GM21367 (cell line): ENCODE measurements around the gene MTM1.

Experiments used
- ATAC-seq: cut with Tn5 transposase; IDR thresholded peaks from one replicate; pipeline ENCODE4 v1.9.1; 2021; ENCODE audit not compliant: unreplicated experiment

The MTM1 gene

DNA sequence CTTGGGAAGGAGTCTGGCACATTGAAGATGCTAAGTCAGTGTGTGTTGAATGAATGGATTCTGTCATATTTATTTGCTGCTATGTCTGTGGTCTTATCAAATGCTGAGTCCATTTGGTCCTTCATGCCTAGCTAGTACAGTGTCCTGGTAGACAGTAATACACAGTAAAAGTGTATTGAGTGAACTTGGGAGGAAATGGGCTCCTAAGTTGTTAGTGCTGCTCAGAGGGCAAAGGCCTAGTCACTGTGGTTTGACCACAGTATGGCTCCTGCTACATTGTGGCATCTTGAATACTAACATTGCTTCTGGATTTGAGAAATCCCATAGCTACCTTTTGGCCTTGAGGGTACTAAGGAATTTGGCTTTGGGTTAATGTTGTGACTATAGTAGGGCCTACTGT, 33.9 kb downstream of the MTM1 start:
- no peak for ATAC-seq

GRCh38 chrX:150602743-150603142, 34.3 kb downstream of the MTM1 start:
- ATAC-seq: no peak

GRCh38 chrX:150605603-150606002, 37.2 kb downstream of the MTM1 start:
- ATAC-seq: no peak

GRCh38 chrX:150607201-150607600, 38.8 kb downstream of the MTM1 start:
- no peak for ATAC-seq

DNA sequence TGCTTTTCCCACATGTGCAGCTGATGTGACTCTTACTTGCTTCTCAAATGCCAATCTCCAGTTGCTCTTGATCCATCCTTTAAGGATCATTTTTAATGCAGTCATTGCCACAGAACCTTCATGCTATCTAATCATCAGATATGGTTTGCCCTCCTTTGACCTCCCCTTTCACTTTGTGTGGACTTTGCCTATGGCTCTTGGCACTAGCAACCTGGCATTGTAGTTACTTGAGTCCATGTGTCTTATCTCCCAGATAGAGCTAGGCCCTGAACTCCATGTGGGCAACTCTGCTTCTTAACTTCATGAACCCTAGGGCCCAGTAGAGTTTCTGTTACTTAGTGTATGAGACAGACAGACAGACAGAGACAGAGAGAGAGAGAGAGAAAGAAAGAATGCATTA, 41.6 kb downstream of the MTM1 start:
- ATAC-seq: no peak

- no peak for ATAC-seq
Measured at GRCh38 chrX:150610446-150610845, 42.0 kb downstream of the MTM1 start.

DNA sequence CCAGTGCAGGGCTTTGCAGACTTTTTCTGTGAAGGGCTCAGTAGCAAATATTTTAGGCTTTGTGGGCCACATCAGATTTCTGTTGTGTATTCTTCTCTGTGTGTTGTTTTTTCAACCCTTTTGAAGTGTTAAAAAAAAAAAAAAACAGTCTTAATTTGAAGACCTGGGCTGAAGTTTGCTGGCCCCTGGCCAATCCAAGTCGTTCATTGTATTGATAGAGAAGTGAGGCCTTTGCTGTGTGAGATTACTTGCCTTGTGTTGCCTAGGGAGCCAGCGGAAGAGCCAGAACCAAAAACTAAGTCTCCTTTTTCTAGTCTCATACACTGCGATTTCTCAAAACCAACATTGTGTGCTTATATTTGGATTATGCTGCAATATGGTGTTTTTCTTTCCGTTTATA, 46.9 kb downstream of the MTM1 start:
- ATAC-seq: no peak

DNA sequence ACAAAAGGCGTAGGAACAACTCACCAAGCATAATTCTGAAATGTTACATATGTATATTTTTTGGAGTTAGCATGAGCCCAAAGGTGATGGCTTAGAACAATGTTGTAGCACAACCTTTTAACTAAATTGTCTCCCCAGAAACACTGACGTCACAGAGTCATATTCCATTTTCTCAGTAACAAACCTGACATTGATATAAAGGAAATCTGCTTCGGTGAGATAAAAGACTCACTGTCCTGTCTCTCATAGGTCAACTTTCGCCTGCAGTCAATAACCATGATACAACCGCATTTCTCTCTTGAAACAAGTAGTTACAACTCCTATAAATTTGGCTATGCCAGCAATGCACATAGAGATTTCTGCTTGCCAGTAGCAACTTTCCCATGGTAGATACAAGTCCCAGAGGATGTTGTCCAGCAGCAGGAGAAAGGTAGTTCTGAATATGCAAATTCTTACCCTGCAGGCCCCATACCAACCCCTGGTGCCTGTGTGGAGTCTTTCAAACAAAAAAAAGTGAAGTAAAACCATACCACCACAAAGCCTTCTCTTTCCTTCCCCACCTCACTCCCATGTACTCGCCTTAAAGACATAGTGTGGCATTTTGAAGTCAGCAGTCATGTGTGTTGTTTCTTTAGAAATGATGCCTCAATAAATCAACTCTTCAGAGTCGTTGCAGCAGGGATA, 47.9 kb downstream of the MTM1 start:
- no peak for ATAC-seq

DNA sequence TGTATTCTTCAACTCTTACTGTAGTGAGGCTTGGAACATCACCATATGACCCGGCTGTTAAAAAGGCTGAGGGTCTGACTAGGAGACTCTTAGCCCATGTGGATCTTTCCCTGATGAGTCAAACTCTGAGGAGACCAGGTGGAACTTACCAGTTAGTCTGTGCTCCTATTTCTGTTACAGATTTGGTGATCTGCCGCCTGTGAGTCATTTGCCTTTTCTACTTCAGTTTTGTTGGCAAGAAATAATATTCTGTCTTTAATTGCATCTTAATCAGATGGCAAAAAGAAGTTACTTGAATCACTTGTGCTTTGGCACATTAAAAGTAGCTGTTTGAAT, 48.4 kb downstream of the MTM1 start:
- no peak for ATAC-seq

- ATAC-seq: no peak
Measured at GRCh38 chrX:150621652-150622051, 53.2 kb downstream of the MTM1 start.

- no peak for ATAC-seq
Measured at GRCh38 chrX:150623583-150623982, 55.2 kb downstream of the MTM1 start.

GRCh38 chrX:150625097-150625496, 56.7 kb downstream of the MTM1 start:
- no peak for ATAC-seq

DNA sequence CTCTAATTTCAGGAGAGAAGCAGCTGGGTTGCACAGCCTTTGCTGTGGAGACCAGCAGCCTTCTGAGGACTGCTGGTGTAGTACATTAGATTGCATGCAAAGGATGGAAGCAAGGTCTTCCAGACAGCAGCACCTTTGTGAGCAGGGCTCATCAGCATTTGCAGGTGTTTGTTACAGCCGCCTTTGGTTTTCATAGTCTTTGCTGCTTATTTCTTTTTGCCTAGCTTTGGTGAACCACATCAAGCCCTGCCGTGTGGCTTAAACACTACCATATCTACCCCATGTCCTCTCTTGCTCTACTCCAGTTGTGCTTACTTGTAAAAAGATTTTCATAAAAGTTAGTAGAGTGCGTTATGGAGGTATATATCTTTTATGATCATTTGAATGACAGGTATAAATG, 57.5 kb downstream of the MTM1 start:
- no peak for ATAC-seq

GRCh38 chrX:150627957-150628356, 59.5 kb downstream of the MTM1 start:
- no peak for ATAC-seq

GRCh38 chrX:150635952-150636351, 67.5 kb downstream of the MTM1 start:
- peak; percentile 57 for ATAC-seq

DNA sequence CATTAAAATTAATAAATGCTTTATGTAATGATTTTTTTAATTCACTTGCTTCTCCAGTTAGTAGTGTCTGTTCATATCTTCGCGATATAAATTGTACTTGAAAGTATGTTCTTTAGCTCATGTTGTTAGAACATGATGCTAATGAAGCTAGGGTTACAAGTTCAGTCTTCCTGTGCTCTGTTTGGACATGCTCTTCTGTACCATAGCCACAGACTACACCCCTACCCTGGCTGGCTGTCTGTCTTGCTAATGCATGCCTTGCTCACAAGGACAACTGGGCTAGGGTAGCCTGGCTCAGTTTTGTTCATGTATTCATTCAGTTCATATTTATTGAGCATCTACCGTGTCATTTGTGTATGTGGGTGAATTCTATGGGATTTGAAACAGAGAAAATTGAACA, 74.0 kb downstream of the MTM1 start:
- no peak for ATAC-seq

- ATAC-seq: no peak
Measured at GRCh38 chrX:150643271-150643670, 74.8 kb downstream of the MTM1 start.

- no peak for ATAC-seq
Measured at GRCh38 chrX:150643958-150644357, 75.5 kb downstream of the MTM1 start.

- ATAC-seq: no peak
Measured at GRCh38 chrX:150644422-150644821, 76.0 kb downstream of the MTM1 start.

DNA sequence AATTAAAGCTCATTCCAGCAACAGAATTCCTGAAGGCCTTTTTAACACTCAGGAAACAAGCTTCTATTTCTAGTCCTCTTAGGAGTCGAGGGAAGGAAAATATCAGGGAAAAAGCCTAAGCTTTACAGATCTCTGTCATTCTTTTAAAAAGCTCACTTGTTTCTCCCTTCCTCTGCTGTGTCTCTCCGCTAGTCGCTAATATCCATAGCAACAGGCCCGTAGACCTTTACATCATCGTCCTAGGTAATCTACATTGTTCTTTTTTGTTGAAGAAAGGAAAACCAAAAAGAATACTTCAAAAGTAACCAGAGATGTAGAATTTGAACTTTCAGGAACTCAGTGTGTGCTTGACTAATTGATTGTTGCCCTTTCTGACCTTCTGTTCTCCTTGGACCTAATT, 78.9 kb downstream of the MTM1 start:
- no peak for ATAC-seq

- ATAC-seq: no peak
Measured at GRCh38 chrX:150648296-150648940, 80.0 kb downstream of the MTM1 start.

DNA sequence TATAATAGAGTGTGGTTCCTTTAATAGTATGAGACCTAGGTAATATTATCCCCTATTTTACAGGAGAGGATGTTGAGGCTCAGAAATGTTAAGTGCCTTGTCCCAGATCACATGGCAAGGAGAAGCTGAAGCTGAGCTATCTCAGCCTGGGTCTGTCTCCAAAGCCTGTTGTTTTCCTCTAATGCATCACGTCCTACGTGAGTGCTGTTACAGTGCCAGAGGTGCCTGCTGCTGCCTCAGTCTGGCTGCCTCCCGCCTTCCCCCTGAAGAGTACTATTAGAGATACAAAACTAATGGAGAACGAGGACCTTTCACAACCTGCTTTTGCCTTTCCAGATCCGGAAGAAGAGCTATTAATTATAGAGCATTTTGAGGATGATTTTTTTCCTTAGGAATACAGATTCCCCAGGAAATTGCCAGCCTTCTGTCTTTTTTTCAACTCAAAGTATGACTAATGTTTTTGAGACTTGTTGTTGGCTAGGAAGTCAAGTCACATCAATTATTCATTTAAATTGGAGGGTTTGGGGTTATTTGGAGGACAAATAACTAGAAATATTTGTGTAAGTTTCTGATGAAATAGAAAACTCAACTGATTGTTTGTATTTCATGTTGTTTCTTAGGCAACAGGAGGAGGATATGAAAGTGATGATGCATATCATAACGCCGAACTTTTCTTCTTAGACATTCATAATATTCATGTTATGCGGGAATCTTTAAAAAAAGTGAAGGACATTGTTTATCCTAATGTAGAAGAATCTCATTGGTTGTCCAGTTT, 80.9 kb downstream of the MTM1 start:
- ATAC-seq: no peak
